K562 (cell line): ENCODE measurements around the gene PEX10. TPM values are rescaled to one million over a fixed set of nuclear protein-coding genes. Genes with fewer than 3 reads are reported as not detected.

ENCODE experiments used
- ATAC-seq: fragments of 200-7000 bp; cut with Tn5 transposase; 3 replicates; pipeline ENCODE4 v1.9.1; 2020; ENCODE audit warnings: moderate library complexity
- BruUV-seq: library from RNA; stranded (reverse); fragments of 400-500 nt; replicated peaks from 2 replicates; lab custom pipeline; 2021; lab: Mats Ljungman, UMichigan
- CTCF ChIA-PET: fragments of 300-600 bp; formaldehyde crosslinking; extraction: SDS; loops from one replicate; lab custom pipeline; 2021; ENCODE audit warnings: low intra/inter-chr PET ratio; lab: Yijun Ruan, JAX
- POLR2A ChIA-PET: fragments of 300-600, 350-650 bp; sonication (Branson Sonifier 250); formaldehyde crosslinking; extraction: SDS; loops from one replicate; lab custom pipeline; 2021; ENCODE audit warnings: antibody characterized with exemption, inconsistent platforms; lab: Yijun Ruan, JAX
- DNase-seq, 4 experiments: peaks; one replicate each; pipeline versions ENCODE4 v3.0.0 to v3.0.0-alpha.2; 2011 to 2018; ENCODE audit warnings: low spot score in 3 of 4, mixed read lengths in 3 of 4; ENCODE audit errors: extremely low read depth in 1 of 4
- FAIRE-seq: peaks from 2 replicates; lab custom pipeline; 2011; peaks lifted over from hg19 to GRCh38; lab: Jason Lieb, UNC
- H2AFZ ChIP-seq: 2 replicates; pipeline ENCODE4 v1.6.0; 2011; ENCODE audit warnings: low read depth, low read length, control low read depth, inconsistent platforms
- H3K27ac ChIP-seq: fragments of 200-600 bp; 3 replicates; pipeline ENCODE4 v1.8.0; 2011; ENCODE audit warnings: low read depth, mild to moderate bottlenecking, control low read depth, inconsistent platforms, low read length, moderate library complexity, mixed read lengths; ENCODE audit errors: extremely low read depth
- H3K27me3 ChIP-seq, 2 experiments: fragments of 300-600 bp in 1 of 2; 2 replicates in 1 of 2; 3 replicates in 1 of 2; pipeline versions ENCODE4 v1.6.0 to v1.8.0; 2011; ENCODE audit warnings: inconsistent platforms in 2 of 2, low read length in 2 of 2, mild to moderate bottlenecking in 1 of 2, mixed read lengths in 1 of 2, moderate library complexity in 1 of 2; ENCODE audit not compliant: control insufficient read depth in 2 of 2, insufficient read depth in 2 of 2
- H3K36me3 ChIP-seq: fragments of 300-600 bp; 3 replicates; pipeline ENCODE4 v1.8.0; 2011; ENCODE audit warnings: mild to moderate bottlenecking, low read length, inconsistent platforms; ENCODE audit not compliant: control insufficient read depth, insufficient read depth
- H3K4me1 ChIP-seq, 2 experiments: fragments of 200-600 bp in 1 of 2; replicated peaks in 1 of 2; 2 replicates in 1 of 2; 3 replicates in 1 of 2; pipeline versions ENCODE4 v1.5.1 to v1.8.0; 2011; ENCODE audit warnings: inconsistent platforms in 2 of 2, low read length in 2 of 2, mild to moderate bottlenecking in 1 of 2, mixed read lengths in 1 of 2, moderate library complexity in 1 of 2; ENCODE audit not compliant: control insufficient read depth in 2 of 2, insufficient read depth in 2 of 2
- H3K4me2 ChIP-seq: 2 replicates; pipeline ENCODE4 v1.6.1; 2011; ENCODE audit warnings: low read length, control low read depth, inconsistent platforms, mixed read lengths; ENCODE audit not compliant: insufficient read depth
- H3K4me3 ChIP-seq: fragments of 200-600 bp; sonication (generic), shearing (Covaris generic); 2 replicates; pipeline ENCODE4 v1.5.1; 2016; ENCODE audit warnings: control low read depth, inconsistent platforms
- H3K79me2 ChIP-seq: fragments of 200-600 bp; 3 replicates; pipeline ENCODE4 v1.8.0; 2011; ENCODE audit warnings: low read length, inconsistent platforms; ENCODE audit not compliant: control insufficient read depth, insufficient read depth
- H3K9ac ChIP-seq, 2 experiments: 2 replicates each; pipeline versions ENCODE4 v1.6.0 to v1.6.1; 2011; ENCODE audit warnings: low read depth in 2 of 2, low read length in 2 of 2, control low read depth in 1 of 2, inconsistent platforms in 1 of 2, mild to moderate bottlenecking in 1 of 2, mixed read lengths in 1 of 2; ENCODE audit not compliant: insufficient read depth in 1 of 2
- H3K9me1 ChIP-seq: one replicate; pipeline ENCODE4 v1.6.0; 2011; ENCODE audit warnings: inconsistent platforms, mild to moderate bottlenecking, low read length, moderate library complexity; ENCODE audit not compliant: control insufficient read depth, insufficient read depth
- H3K9me3 ChIP-seq: replicated peaks from 2 replicates; pipeline ENCODE4 v1.5.1; 2011; ENCODE audit warnings: low read depth, low read length, inconsistent platforms; ENCODE audit not compliant: control insufficient read depth, insufficient read depth
- H4K20me1 ChIP-seq: replicated peaks from 2 replicates; pipeline ENCODE4 v1.6.1; 2011; ENCODE audit warnings: low read length, inconsistent platforms, mixed read lengths; ENCODE audit not compliant: control insufficient read depth, insufficient read depth
- ARID1B ChIP-seq: fragments of 450-650 bp; IDR thresholded peaks from 2 replicates; pipeline ENCODE4 v1.6.1; 2016; ENCODE audit warnings: antibody characterized with exemption, mild to moderate bottlenecking, inconsistent platforms
- DACH1 ChIP-seq: fragments of 450-650 bp; IDR thresholded peaks from 2 replicates; pipeline ENCODE4 v1.6.1; 2018; ENCODE audit not compliant: partially characterized antibody
- HDGF ChIP-seq: fragments of 450-650 bp; IDR thresholded peaks from 2 replicates; pipeline ENCODE4 v1.6.1; 2016
- JUNB ChIP-seq: fragments of 450-650 bp; formaldehyde crosslinking; conservative IDR thresholded peaks from 2 replicates; pipeline ENCODE4 v1.4.0; 2020; ENCODE audit warnings: mild to moderate bottlenecking
- MAZ ChIP-seq, 2 experiments: fragments of 450-650 bp in 1 of 2; sonication (generic) in 1 of 2; formaldehyde crosslinking; IDR thresholded peaks in 1 of 2; conservative IDR thresholded peaks in 1 of 2; 2 replicates each; pipeline versions ENCODE4 v1.4.0 to v1.5.0; 2020; ENCODE audit warnings: mild to moderate bottlenecking in 1 of 2, missing genetic modification reagents in 1 of 2
- NR3C1 ChIP-seq: sonication (generic); formaldehyde crosslinking; IDR thresholded peaks from 2 replicates; pipeline ENCODE4 v1.8.1; 2022; ENCODE audit warnings: missing genetic modification reagents
- POLR3G ChIP-seq: IDR thresholded peaks from 2 replicates; pipeline ENCODE4 v1.6.1; 2011; ENCODE audit not compliant: insufficient read length, insufficient replicate concordance; ENCODE audit errors: extremely low read depth
- TAF15 ChIP-seq: fragments of 200-400 bp; formaldehyde crosslinking; IDR thresholded peaks from 2 replicates; pipeline ENCODE4 v1.6.1; 2017; ENCODE audit warnings: mild to moderate bottlenecking, low read depth, low read length, moderate library complexity
- TAF7 ChIP-seq: fragments of 450-650 bp; IDR thresholded peaks from 2 replicates; pipeline ENCODE4 v1.6.1; 2016; ENCODE audit warnings: missing genetic modification characterization, missing compliant biosample characterization
- ZNF311 ChIP-seq: fragments of 250-450 bp; sonication (Bioruptor Pico); IDR thresholded peaks from 2 replicates; pipeline ENCODE4 v1.4.0; 2020; ENCODE audit warnings: mild to moderate bottlenecking, moderate library complexity
- ZNF347 ChIP-seq: fragments of 450-650 bp; formaldehyde crosslinking; IDR thresholded peaks from 2 replicates; pipeline ENCODE4 v1.4.0; 2020; ENCODE audit warnings: low read depth, mild to moderate bottlenecking, moderate library complexity
- ZNF41 ChIP-seq: fragments of 250-450 bp; sonication (Bioruptor Pico); conservative IDR thresholded peaks from 2 replicates; pipeline ENCODE4 v1.4.0; 2020; ENCODE audit warnings: mild to moderate bottlenecking
- WGBS: fragments of 100-300 bp; shearing (Covaris generic); methylation state at CpG from one replicate; pipeline ENCODE4 v1.1.6; 2016; ENCODE audit warnings: low coverage, mixed read lengths; ENCODE audit not compliant: insufficient coverage; ENCODE audit errors: missing lambda C conversion rate; 5-methylcytosine and 5-hydroxymethylcytosine counted together
- in situ Hi-C: fragments of 300-500 bp; cut with MboI; formaldehyde crosslinking; loops from 4 replicates; pipeline ENCODE4 v1.15.0; 2018; ENCODE audit warnings: inconsistent platforms, mixed read lengths
- intact Hi-C: fragments of 100-400 bp; cut with micrococcal nuclease; formaldehyde crosslinking; loops from 2 replicates; pipeline ENCODE4 v1.14.2; 2022
- polyA plus RNA-seq, 8 experiments: library from polyadenylated mRNA; depleted of rRNA in 4 of 8; stranded (reverse) in 5 of 8; unstranded in 3 of 8; fragments of >200 nt; fragmentation: Nextera tagmentation in 2 of 8; fragmentation: Illumina TruSeq in 1 of 8; extraction: Ambion mirVana in 2 of 8; extraction: Trizol in 1 of 8; gene quantifications; 2 replicates each; pipeline versions ENCODE4 v1.2.1 to v1.2.3, GENCODE V29; 2011 to 2014; ENCODE audit warnings: inconsistent platforms in 1 of 8, missing spikeins in 1 of 8
- total RNA-seq, 7 experiments: library from RNA; depleted of rRNA in 6 of 7; stranded (reverse); fragments of >200 nt in 6 of 7; fragmentation: Illumina TruSeq in 2 of 7; extraction: Trizol in 2 of 7; gene quantifications; 2 replicates each; pipeline versions ENCODE4 v1.2.1 to v1.2.3, GENCODE V29; 2011 to 2021; ENCODE audit warnings: low replicate concordance in 1 of 7
- TF ChIP-seq, protein P1 (sequence below): IDR thresholded peaks from 3 replicates; pipeline ENCODE4 v1.6.1; 2011; ENCODE audit warnings: borderline replicate concordance, mild to moderate bottlenecking, moderate library complexity; ENCODE audit not compliant: insufficient read length; ENCODE audit errors: extremely low read depth
- TF ChIP-seq, protein P2 (sequence below): fragments of 200-800 bp; sonication (Bioruptor generic); IDR thresholded peaks from 2 replicates; pipeline ENCODE4 v1.6.1; 2017; ENCODE audit warnings: missing genetic modification characterization, missing compliant biosample characterization
- TF ChIP-seq, protein P3 (sequence below): fragments of 250-450 bp; sonication (Bioruptor Pico); IDR thresholded peaks from 2 replicates; pipeline ENCODE4 v1.5.0; 2021

Gene PEX10
- total and polyA plus RNA-seq, 9 of the 15 experiments (the other 6 are each of a cell fraction or from before 2014, with no cell fraction given): 0.03 to 26.2 (median 8.7) TPM

DNA sequence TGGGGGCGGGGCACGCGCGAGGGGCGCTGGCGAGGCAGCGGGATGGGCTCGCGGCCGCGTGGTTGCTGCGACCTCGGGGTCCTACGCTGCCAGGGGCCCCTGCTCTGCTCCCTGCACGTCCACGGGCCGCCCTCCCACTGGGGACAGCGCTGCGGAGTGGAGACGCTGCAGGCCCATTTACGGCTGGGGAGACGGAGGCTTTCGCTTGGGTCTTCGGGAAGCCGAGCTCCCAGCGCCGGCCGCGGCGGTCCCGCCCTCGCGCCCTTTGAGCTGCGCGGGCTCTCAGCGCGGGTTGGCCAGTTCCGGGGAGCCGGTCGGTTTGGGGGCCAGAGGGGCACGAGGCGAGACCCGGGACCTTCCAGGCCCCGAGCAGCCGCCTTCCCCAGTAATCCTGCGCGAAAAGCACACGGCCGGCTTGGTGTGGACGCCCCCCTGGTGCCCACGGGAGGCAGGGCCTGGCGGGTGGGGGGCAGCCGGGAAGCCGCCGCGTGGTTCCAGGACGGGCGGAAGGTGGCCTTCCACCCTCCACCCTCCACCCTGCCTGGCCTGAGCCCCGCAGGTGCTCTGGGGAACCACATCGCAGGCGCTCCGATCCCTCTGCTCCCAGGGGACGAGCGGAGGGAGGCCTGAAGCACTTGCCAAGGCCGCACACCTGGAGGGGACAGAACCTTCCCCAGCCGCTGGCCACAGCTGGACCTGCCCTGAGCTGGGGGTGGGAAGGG lies 570 bp upstream of the PEX10 start:
- DNase-seq (peak; percentile 53 to 86 (median 82)), ATAC-seq (peak; percentile 72), FAIRE-seq (no peak)
- POLR2A ChIA-PET: interaction anchor here (0.6 to 1.9 kb wide), 8 partner anchors 9 to 220 kb away, joined by 3 to 7 read pairs (median 3); partner anchors contain the start of gene TNFRSF14
- Histone ChIP-seq H3K4me2 (peak overlapping the region; percentile 97), H3K9me3 (no peaks in the 10 kb centered on the region), H3K9me1 (no peaks in the 10 kb centered on the region), H2AFZ (peak overlapping the region; percentile 97), H3K36me3 (peaks cover 15% of the 10 kb centered on the region; the same call in 2 of the 3 replicates), H3K4me3 (peak overlapping the region; percentile 100), H3K27ac (peak overlapping the region; percentile 85), H3K27me3 (no peaks in the 10 kb centered on the region; a peak in 2 of 5 replicates), H3K9ac (peak overlapping the region; percentile 92 to 96), H3K79me2 (peaks cover 21% of the 10 kb centered on the region; the same call in 2 of the 3 replicates), H3K4me1 (peaks cover 15 to 85% of the 10 kb centered on the region in 2 experiments), H4K20me1 (peaks cover 8% of the 10 kb centered on the region; the same call in 1 of the 2 replicates)
- in situ Hi-C loops (loop anchor here (5.0 to 10.0 kb wide), 2 partner anchors 124 to 222 kb away; partner anchors contain the start of gene MMEL1), intact Hi-C loops (loop anchor here (2.0 to 10.0 kb wide), 3 partner anchors 22 to 1012 kb away; partner anchors contain the start of genes MORN1 and RER1)
- CTCF ChIA-PET: interaction anchor here (0.8 to 4.1 kb wide), 2 partner anchors 135 to 237 kb away, joined by 3 to 36 read pairs; no protein-coding TSS in a partner anchor
- WGBS: 3% methylated on average over 45 of the region's 66 CpGs
- TSS peak; percentile 88 for BruUV-seq
- TF ChIP-seq ZNF347 (CRISPR knock-in tag) (no peak), HDGF (no peak), MAZ (CRISPR knock-in tag; conservative IDR thresholded peaks at IDR 0.05 in 1 of 2, IDR thresholded peaks at IDR 0.05 in 1 of 2) (peak; percentile 70 to 94; a peak in 3 of 4 replicates), TAF15 (no peak), JUNB (CRISPR knock-in tag) (no peak), TAF7 (tag) (no peak), ARID1B (no peak), ZNF311 (CRISPR knock-in tag) (no peak), POLR3G (no peak), ZNF41 (CRISPR knock-in tag) (no peak), NR3C1 (CRISPR knock-in tag) (peak; percentile 91; the same call in 1 of the 2 replicates), DACH1 (no peak)
- TF ChIP-seq, protein P1, sequence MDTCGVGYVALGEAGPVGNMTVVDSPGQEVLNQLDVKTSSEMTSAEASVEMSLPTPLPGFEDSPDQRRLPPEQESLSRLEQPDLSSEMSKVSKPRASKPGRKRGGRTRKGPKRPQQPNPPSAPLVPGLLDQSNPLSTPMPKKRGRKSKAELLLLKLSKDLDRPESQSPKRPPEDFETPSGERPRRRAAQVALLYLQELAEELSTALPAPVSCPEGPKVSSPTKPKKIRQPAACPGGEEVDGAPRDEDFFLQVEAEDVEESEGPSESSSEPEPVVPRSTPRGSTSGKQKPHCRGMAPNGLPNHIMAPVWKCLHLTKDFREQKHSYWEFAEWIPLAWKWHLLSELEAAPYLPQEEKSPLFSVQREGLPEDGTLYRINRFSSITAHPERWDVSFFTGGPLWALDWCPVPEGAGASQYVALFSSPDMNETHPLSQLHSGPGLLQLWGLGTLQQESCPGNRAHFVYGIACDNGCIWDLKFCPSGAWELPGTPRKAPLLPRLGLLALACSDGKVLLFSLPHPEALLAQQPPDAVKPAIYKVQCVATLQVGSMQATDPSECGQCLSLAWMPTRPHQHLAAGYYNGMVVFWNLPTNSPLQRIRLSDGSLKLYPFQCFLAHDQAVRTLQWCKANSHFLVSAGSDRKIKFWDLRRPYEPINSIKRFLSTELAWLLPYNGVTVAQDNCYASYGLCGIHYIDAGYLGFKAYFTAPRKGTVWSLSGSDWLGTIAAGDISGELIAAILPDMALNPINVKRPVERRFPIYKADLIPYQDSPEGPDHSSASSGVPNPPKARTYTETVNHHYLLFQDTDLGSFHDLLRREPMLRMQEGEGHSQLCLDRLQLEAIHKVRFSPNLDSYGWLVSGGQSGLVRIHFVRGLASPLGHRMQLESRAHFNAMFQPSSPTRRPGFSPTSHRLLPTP: no peak
- TF ChIP-seq, protein P2, sequence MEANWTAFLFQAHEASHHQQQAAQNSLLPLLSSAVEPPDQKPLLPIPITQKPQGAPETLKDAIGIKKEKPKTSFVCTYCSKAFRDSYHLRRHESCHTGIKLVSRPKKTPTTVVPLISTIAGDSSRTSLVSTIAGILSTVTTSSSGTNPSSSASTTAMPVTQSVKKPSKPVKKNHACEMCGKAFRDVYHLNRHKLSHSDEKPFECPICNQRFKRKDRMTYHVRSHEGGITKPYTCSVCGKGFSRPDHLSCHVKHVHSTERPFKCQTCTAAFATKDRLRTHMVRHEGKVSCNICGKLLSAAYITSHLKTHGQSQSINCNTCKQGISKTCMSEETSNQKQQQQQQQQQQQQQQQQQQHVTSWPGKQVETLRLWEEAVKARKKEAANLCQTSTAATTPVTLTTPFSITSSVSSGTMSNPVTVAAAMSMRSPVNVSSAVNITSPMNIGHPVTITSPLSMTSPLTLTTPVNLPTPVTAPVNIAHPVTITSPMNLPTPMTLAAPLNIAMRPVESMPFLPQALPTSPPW (CRISPR knock-in tag): peak; percentile 70
- TF ChIP-seq, protein P3, sequence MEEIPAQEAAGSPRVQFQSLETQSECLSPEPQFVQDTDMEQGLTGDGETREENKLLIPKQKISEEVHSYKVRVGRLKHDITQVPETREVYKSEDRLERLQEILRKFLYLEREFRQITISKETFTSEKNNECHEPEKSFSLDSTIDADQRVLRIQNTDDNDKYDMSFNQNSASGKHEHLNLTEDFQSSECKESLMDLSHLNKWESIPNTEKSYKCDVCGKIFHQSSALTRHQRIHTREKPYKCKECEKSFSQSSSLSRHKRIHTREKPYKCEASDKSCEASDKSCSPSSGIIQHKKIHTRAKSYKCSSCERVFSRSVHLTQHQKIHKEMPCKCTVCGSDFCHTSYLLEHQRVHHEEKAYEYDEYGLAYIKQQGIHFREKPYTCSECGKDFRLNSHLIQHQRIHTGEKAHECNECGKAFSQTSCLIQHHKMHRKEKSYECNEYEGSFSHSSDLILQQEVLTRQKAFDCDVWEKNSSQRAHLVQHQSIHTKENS (CRISPR knock-in tag): no peak
